Mammary epithelial cell (primary cell): Measurements from ENCODE around the gene MUC5AC.

Experiments used
- CTCF ChIP-seq, 2 donors: IDR thresholded peaks in 1 of 2; conservative IDR thresholded peaks in 1 of 2; 2 replicates each; pipeline ENCODE4 v1.5.1; 2011 to 2012; ENCODE audit warnings: inconsistent platforms in 2 of 2, low read length in 2 of 2, mild to moderate bottlenecking in 2 of 2, control low read depth in 1 of 2, low read depth in 1 of 2; ENCODE audit not compliant: insufficient read depth in 1 of 2; ENCODE audit errors: extremely low read depth in 1 of 2
- EZH2 ChIP-seq: IDR thresholded peaks from 2 replicates; pipeline ENCODE4 v1.6.1; 2012; ENCODE audit warnings: low read length, inconsistent platforms, borderline replicate concordance

DNA sequence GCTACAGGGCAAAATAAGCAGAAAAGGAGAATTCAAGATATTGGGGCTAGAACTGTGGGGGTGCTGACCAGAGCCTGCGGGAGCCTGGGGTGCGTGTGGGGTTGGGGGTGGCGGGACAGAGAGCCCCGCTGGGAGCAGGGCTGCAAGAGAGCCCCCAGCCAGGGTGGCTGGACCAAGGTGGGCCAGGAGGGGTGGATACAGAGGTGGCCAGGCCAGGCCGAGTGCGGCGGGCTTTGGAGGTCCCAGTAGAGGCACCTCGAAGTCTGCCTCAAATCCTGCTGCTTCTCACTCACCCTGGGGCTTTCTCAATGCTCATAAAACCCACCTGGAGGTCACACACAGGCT is 48.2 kb downstream of the MUC5AC start:
- TF ChIP-seq CTCF (conservative IDR thresholded peaks at IDR 0.05 in 1 of 2, IDR thresholded peaks at IDR 0.05 in 1 of 2; ENCODE audit: extremely low read depth in 1 of 2, insufficient read depth in 1 of 2, low read depth in 1 of 2, low read length in 2 of 2) (no peak), EZH2 (no peak)
